ENCODE results near the gene ABCC6. TPM values are rescaled to one million over a fixed set of nuclear protein-coding genes. Genes with fewer than 3 reads are reported as not detected.
A peak's percentile ranks its signal among the peaks of the same experiment; 100 is the strongest.
"Not testable (repeated sequence)": the region's sequence is repeated elsewhere in the genome, so short reads cannot be mapped to it uniquely, and the experiment has no call there.

The ABCC6 gene
- polyA plus RNA-seq, 1 of the 3 experiments (the other 2 are of a cell fraction) = 0.71 TPM

- POLR2A ChIA-PET, H3K9ac ChIP-seq: not testable (repeated sequence)
Measured at GRCh38 chr16:16257301-16257923, 34.1 kb upstream of the ABCC6 start.

GRCh38 chr16:16252377-16252776, 29.1 kb upstream of the ABCC6 start:
- H3K9me3 ChIP-seq; H3F3A ChIP-seq (replicated peaks; ENCODE audit: insufficient read depth); DNase-seq; POLR2A ChIA-PET; H3K4me1 ChIP-seq (ENCODE audit: control insufficient read depth in 1 of 2, insufficient read depth in 2 of 2, low read depth in 1 of 2, low read length in 1 of 2); H3K4me2 ChIP-seq; H4K20me1 ChIP-seq (ENCODE audit: insufficient read depth); H3K27ac ChIP-seq (ENCODE audit: low read depth in 2 of 2, low read length in 1 of 2); H3K79me2 ChIP-seq (ENCODE audit: insufficient read depth); H3K36me3 ChIP-seq (replicated peaks in 1 of 2; ENCODE audit: control insufficient read depth in 1 of 2, insufficient read depth in 2 of 2, low read length in 1 of 2); H3K27me3 ChIP-seq (ENCODE audit: insufficient read depth); CTCF ChIA-PET; H3K4me3 ChIP-seq (ENCODE audit: low read depth in 2 of 2, low read length in 1 of 2); H3K9ac ChIP-seq; H2AFZ ChIP-seq (ENCODE audit: low read depth); H3K9me2 ChIP-seq: not testable (repeated sequence)
- no CpG with 5 or more reads among the region's 5 CpGs for WGBS (ENCODE audit: low lambda C conversion rate)

More at GRCh38 chr16:16257301-16257923, 34.1 kb upstream of the ABCC6 start:
- H3K4me3 ChIP-seq (ENCODE audit: low read depth in 2 of 2, low read length in 1 of 2); H3K27me3 ChIP-seq (ENCODE audit: insufficient read depth); H3K9me2 ChIP-seq; H3K27ac ChIP-seq (ENCODE audit: low read depth in 2 of 2, low read length in 1 of 2); H3K36me3 ChIP-seq (replicated peaks in 1 of 2; ENCODE audit: control insufficient read depth in 1 of 2, insufficient read depth in 2 of 2, low read length in 1 of 2); H3K9me3 ChIP-seq; H2AFZ ChIP-seq (ENCODE audit: low read depth); H3K4me1 ChIP-seq (ENCODE audit: control insufficient read depth in 1 of 2, insufficient read depth in 2 of 2, low read depth in 1 of 2, low read length in 1 of 2); CTCF ChIA-PET; H3F3A ChIP-seq (replicated peaks; ENCODE audit: insufficient read depth); H3K79me2 ChIP-seq (ENCODE audit: insufficient read depth); DNase-seq; H4K20me1 ChIP-seq (ENCODE audit: insufficient read depth); H3K4me2 ChIP-seq: not testable (repeated sequence)
- 0 out of 2 replicates have a peak, but pooled peaks have one; percentile 10 for TF ChIP-seq RAD21 (IDR thresholded peaks at IDR 0.05; ENCODE audit: low read length)
- TF ChIP-seq, protein P1, sequence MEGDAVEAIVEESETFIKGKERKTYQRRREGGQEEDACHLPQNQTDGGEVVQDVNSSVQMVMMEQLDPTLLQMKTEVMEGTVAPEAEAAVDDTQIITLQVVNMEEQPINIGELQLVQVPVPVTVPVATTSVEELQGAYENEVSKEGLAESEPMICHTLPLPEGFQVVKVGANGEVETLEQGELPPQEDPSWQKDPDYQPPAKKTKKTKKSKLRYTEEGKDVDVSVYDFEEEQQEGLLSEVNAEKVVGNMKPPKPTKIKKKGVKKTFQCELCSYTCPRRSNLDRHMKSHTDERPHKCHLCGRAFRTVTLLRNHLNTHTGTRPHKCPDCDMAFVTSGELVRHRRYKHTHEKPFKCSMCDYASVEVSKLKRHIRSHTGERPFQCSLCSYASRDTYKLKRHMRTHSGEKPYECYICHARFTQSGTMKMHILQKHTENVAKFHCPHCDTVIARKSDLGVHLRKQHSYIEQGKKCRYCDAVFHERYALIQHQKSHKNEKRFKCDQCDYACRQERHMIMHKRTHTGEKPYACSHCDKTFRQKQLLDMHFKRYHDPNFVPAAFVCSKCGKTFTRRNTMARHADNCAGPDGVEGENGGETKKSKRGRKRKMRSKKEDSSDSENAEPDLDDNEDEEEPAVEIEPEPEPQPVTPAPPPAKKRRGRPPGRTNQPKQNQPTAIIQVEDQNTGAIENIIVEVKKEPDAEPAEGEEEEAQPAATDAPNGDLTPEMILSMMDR (IDR thresholded peaks at IDR 0.05) = peak; percentile 54
- 35% methylated on average over 2 of the region's 2 CpGs for WGBS (ENCODE audit: low lambda C conversion rate)

GRCh38 chr16:16249621-16250330, 26.5 kb upstream of the ABCC6 start:
- H3K4me3 ChIP-seq (ENCODE audit: low read depth in 2 of 2, low read length in 1 of 2); H4K20me1 ChIP-seq (ENCODE audit: insufficient read depth); H3K36me3 ChIP-seq (replicated peaks in 1 of 2; ENCODE audit: control insufficient read depth in 1 of 2, insufficient read depth in 2 of 2, low read length in 1 of 2); H3K4me2 ChIP-seq; DNase-seq; H3K9me2 ChIP-seq; H3K4me1 ChIP-seq (ENCODE audit: control insufficient read depth in 1 of 2, insufficient read depth in 2 of 2, low read depth in 1 of 2, low read length in 1 of 2); H3K27me3 ChIP-seq (ENCODE audit: insufficient read depth); H3K27ac ChIP-seq (ENCODE audit: low read depth in 2 of 2, low read length in 1 of 2); CTCF ChIA-PET; POLR2A ChIA-PET; H3F3A ChIP-seq (replicated peaks; ENCODE audit: insufficient read depth); H3K9me3 ChIP-seq; H3K79me2 ChIP-seq (ENCODE audit: insufficient read depth); H2AFZ ChIP-seq (ENCODE audit: low read depth); H3K9ac ChIP-seq: not testable (repeated sequence)
- WGBS (ENCODE audit: low lambda C conversion rate) = 83% methylated on average over 4 of the region's 7 CpGs

GRCh38 chr16:16247439-16247838, 24.1 kb upstream of the ABCC6 start:
- H2AFZ ChIP-seq (ENCODE audit: low read depth); H3K9me2 ChIP-seq; POLR2A ChIA-PET; H3K9ac ChIP-seq; H3K27me3 ChIP-seq (ENCODE audit: insufficient read depth); H3K4me3 ChIP-seq (ENCODE audit: low read depth in 2 of 2, low read length in 1 of 2); H3K9me3 ChIP-seq; H3F3A ChIP-seq (replicated peaks; ENCODE audit: insufficient read depth); H3K36me3 ChIP-seq (replicated peaks in 1 of 2; ENCODE audit: control insufficient read depth in 1 of 2, insufficient read depth in 2 of 2, low read length in 1 of 2); H3K4me2 ChIP-seq; H3K27ac ChIP-seq (ENCODE audit: low read depth in 2 of 2, low read length in 1 of 2); CTCF ChIA-PET; H4K20me1 ChIP-seq (ENCODE audit: insufficient read depth); H3K4me1 ChIP-seq (ENCODE audit: control insufficient read depth in 1 of 2, insufficient read depth in 2 of 2, low read depth in 1 of 2, low read length in 1 of 2); H3K79me2 ChIP-seq (ENCODE audit: insufficient read depth); DNase-seq: not testable (repeated sequence)
- WGBS (ENCODE audit: low lambda C conversion rate) = no CpG with 5 or more reads among the region's 3 CpGs

- H3K4me2 ChIP-seq; H3K79me2 ChIP-seq (ENCODE audit: insufficient read depth); H3K27me3 ChIP-seq (ENCODE audit: insufficient read depth); H3K9ac ChIP-seq; H3K27ac ChIP-seq (ENCODE audit: low read depth in 2 of 2, low read length in 1 of 2); CTCF ChIA-PET; POLR2A ChIA-PET; DNase-seq; H3K36me3 ChIP-seq (replicated peaks in 1 of 2; ENCODE audit: control insufficient read depth in 1 of 2, insufficient read depth in 2 of 2, low read length in 1 of 2); H2AFZ ChIP-seq (ENCODE audit: low read depth); H3K9me3 ChIP-seq; H3K4me3 ChIP-seq (ENCODE audit: low read depth in 2 of 2, low read length in 1 of 2); H3K4me1 ChIP-seq (ENCODE audit: control insufficient read depth in 1 of 2, insufficient read depth in 2 of 2, low read depth in 1 of 2, low read length in 1 of 2); H4K20me1 ChIP-seq (ENCODE audit: insufficient read depth); H3K9me2 ChIP-seq; H3F3A ChIP-seq (replicated peaks; ENCODE audit: insufficient read depth): not testable (repeated sequence)
- WGBS (ENCODE audit: low lambda C conversion rate) = 60% methylated on average over 2 of the region's 8 CpGs
Measured at GRCh38 chr16:16246578-16247262, 23.4 kb upstream of the ABCC6 start.

All from SK-N-SH (cell line).